ENCODE results near the gene CASK.

- TF ChIP-seq, protein P1, sequence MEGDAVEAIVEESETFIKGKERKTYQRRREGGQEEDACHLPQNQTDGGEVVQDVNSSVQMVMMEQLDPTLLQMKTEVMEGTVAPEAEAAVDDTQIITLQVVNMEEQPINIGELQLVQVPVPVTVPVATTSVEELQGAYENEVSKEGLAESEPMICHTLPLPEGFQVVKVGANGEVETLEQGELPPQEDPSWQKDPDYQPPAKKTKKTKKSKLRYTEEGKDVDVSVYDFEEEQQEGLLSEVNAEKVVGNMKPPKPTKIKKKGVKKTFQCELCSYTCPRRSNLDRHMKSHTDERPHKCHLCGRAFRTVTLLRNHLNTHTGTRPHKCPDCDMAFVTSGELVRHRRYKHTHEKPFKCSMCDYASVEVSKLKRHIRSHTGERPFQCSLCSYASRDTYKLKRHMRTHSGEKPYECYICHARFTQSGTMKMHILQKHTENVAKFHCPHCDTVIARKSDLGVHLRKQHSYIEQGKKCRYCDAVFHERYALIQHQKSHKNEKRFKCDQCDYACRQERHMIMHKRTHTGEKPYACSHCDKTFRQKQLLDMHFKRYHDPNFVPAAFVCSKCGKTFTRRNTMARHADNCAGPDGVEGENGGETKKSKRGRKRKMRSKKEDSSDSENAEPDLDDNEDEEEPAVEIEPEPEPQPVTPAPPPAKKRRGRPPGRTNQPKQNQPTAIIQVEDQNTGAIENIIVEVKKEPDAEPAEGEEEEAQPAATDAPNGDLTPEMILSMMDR (IDR thresholded peaks at IDR 0.05) = no peak
- no peak for TF ChIP-seq POLR2AphosphoS5 (IDR thresholded peaks at IDR 0.05)
These were observed 65.7 kb downstream of the CASK start for GRCh38 chrX:41857670-41858069.

Data from prostate gland (tissue), 2 donors.